HG03520 (cell line): Measurements from ENCODE around the gene KNL1.
"Not testable (repeated sequence)": the region's sequence is repeated elsewhere in the genome, so short reads cannot be mapped to it uniquely, and the experiment has no call there.

ENCODE experiments used
- ATAC-seq: cut with Tn5 transposase; IDR thresholded peaks from one replicate; pipeline ENCODE4 v1.9.1; 2021; ENCODE audit warnings: mild to moderate bottlenecking, moderate library complexity; ENCODE audit not compliant: unreplicated experiment

Gene KNL1

DNA sequence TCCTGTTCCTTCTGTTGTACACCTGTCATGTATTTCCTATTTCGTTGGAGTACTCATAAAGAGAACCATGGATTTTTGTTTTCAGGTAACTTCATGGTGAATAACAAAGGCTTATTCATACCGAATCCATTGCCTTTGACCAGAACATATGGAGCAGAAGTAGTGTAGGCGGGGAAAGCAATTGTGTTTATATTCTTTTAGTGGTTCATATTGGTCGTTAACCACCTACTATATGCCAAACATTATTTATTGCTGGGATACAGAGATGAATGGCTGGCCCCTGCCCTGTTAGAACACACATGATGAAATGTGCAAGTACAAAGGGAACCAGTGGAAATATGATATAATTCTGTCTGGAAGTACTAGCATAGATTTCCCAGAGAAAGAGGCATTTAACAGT is 15.2 kb upstream of the KNL1 start:
- ATAC-seq, result no peak

DNA sequence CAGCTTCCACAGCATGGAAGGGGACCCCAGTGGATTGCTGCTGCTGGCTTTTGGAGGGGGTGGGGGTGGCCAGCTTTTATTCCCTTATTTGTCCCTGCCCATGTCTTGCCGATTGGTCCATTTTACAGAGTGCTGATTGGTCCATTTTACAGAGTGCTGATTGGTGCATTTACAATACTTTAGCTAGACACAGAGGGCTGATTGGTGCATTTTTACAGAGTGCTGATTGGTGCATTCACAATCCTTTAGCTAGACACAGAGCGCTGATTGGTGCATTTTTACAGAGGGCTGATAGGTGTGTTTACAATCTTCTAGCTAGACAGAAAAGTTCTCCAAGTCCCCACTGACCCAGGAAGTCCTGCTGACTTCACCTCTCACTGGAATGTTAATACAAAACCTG is 12.3 kb upstream of the KNL1 start:
- ATAC-seq, result not testable (repeated sequence)

DNA sequence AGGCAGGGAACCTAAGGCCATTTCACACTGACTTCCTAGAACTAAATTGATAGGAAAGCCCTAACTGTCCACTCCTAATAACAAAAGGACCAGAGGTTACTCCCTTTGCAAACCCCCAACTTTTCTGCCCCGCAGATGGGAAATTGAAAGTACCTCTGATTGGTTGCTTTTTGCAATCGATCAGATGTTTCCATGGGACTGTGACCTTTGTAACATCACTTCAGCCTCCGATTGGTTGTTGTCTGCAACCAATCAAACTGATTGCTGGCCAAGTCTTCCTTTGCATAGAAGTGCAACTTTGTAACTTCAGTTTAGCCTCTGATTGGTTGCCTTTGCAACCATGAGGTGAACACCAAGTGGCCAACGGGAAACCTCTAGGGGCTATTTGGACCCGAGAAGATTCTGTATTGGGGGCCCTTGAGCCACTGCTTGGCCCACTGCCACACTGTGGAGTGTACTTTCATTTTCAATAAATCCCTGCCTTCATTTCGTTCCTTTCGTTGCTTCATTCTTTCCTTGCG is 11.3 kb upstream of the KNL1 start:
- no peak for ATAC-seq

DNA sequence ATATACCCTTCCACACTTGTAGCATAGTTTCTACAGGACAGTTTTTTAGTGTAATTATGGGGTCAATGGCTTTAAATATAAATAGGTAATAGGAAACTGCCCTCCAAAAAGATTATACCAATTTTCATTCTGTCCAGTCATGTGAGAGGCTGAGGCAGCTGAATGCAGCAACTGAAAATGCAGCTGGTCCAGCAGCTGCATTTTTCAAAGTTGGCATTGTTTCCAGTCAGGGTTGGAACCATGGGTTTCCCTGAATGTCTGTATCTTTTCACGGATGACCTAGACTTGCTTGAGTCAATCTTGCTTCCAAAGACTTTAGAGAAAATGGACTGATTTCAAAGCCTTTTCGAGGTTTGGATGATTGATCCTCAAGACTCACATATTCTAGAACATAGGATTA is 9.9 kb upstream of the KNL1 start:
- ATAC-seq, result no peak

DNA sequence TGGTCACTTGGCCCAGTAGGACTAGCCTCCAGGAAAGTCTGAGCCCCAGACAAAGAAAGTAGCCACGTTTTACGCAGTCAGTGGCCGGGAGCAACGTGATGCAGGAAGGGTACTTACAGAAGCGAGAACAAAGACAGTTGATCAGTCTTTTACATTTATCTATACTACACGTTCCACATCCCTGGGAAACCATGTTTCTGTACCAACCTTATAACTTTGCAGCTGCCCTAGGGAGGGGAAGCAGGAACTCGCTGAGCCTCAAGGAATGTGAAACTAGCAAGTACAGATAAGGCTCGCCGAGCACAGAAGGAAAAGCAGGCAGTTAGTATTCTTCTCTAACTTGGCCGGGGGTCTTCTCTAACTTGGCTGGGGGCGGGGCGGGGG is 3.4 kb upstream of the KNL1 start:
- no peak for ATAC-seq

DNA sequence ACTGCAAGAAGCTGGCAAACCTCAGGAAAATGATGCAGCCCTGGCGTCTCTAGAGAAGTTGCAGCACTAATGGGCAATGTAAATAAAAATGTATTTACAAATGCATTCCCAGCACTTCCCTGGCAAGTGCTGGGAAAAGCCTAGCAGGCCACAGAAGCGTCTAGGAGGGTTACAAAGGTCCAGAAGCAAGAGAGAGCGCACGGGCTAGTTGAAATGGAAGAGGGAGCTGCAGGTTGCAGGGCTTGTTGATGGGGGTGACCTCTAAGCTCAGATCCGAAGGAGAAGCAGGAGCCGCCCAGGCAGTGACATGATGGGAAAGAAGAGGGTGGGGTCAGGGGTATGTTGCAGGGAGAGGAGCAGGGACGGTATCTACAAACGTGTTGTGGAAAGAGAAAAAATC is 2.7 kb upstream of the KNL1 start:
- no peak for ATAC-seq

DNA sequence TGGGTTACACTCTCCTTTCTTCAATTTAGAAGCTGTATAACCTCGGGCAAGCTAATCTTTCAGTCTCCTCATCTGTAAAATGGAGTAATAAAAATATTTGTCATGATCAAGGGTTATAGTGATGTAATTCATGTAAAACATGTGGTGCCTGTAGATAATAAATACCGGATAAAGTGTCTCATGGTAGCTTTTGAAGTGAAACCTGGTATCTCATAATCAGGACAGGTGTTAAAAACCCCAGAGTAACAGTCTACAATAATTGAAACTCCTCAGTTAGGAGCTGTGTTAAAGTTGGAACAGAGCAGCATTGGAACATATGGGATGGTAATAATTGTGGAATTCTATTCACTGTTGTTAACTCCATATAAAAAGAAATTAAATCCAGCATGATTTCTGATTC is 884 bp upstream of the KNL1 start:
- no peak for ATAC-seq

DNA sequence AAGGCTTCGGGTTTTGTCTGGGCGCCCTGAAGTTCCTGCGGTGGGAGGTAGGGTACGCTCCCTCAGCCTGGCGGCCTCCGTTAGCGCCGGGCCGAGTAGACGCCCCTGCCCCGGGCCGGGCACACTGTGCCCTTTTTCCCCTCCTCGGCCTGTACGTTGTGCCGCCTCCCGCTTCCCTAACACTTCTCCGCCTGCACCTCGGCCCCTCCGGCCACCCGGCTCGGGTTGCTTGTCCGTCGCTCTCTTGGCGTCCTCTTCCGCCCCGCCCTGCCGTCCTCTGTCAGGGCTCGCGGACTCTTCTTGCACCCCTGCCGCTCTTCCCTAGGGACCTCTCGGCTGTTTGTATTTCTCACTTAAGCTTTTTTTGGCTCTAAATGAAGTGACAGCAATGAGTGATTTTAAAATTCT is 384 bp downstream of the KNL1 start:
- ATAC-seq, result peak; percentile 29

DNA sequence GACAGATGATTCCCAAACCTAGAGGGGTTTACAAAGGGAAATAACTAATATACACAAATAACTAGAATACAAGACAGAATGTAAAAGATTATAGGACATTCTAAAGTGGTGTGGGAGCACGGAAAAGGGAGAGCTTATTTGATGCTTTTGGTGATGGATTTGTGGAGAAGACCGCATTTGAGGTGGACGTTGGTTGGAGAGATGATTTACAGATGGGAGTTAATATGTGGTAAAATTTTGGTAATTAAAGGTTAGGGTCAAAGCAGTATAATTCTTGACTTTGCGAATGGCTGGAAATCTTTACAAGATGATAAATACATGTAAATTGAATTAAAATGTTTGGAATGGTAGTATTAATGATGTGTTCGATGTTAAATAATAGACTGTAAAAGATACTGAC is 1.2 kb downstream of the KNL1 start:
- ATAC-seq, result no peak

DNA sequence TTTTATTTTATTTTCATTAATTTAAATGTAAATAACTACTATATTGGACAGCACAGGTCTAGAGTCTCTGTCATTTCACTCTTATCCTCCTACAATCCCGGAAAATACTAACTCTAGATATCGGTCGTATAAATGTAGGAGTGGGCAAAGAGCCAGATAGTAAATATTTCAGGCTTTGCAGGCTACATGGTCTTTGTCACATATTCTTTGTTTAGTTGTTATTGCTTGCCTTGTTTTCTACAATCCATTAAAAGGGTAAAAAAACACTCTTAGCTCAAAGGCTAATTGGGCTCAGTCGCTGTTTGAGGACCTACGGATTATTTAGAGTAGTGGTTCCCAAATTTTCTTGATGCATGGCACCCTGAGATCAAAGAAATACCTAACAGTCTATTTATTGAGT is 1.7 kb downstream of the KNL1 start:
- no peak for ATAC-seq

DNA sequence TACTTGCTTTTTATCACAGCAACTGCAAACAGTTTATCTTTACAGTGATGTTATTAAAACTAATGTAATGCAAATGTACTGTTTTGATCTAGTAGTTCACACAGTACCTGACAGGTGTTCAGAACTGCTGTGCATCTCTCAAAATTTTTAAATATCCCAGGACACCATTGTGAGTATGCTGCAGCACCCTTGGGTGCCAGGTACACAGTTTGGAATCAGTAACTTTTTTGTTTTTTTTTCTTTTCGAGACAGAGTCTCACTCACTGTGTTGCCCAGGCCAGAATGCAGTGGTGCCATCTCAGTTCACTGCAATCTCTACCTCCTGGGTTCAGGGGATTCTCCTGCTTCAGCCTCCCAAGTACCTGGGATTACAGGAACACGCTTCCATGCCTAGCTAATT is 3.0 kb downstream of the KNL1 start:
- ATAC-seq, result no peak

DNA sequence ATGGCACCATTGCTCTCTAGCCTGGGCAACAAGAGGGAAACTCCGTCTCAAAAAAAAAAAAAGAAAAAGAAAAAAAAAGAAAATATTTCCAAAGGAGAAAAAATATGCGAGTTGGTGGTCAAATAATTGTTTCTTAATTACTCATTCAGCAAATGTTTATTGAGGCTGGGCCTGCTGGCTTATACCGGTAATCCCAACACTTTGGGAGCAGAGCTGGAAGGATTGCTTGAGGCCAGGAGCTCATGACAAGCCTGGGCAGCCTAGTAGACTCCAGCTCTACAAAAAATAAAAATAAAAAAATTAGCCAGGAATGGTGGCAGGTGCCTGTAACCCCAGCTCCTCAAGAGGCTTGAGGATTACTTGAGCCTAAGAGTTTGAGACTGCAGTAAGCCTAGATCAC is 4.1 kb downstream of the KNL1 start:
- ATAC-seq, result no peak

DNA sequence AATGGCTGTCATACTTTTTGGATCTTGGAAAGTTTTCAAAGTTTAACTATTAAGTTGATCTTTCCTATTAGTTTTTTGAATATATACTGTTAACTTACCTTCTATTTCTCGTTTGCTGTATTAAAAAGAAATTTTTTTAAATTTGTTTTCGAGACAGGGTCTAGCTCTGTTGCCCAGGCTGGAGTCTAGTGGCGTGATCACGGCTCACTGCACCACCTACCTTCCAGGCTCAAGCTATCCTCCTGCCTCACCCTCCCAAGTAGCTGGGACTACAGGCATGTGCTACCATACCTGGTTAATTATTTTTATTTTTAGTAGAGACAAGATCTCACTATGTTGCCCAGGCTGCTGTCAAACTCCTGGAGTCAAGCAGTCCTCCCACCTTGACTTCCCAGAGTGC is 4.6 kb downstream of the KNL1 start:
- ATAC-seq, result no peak

DNA sequence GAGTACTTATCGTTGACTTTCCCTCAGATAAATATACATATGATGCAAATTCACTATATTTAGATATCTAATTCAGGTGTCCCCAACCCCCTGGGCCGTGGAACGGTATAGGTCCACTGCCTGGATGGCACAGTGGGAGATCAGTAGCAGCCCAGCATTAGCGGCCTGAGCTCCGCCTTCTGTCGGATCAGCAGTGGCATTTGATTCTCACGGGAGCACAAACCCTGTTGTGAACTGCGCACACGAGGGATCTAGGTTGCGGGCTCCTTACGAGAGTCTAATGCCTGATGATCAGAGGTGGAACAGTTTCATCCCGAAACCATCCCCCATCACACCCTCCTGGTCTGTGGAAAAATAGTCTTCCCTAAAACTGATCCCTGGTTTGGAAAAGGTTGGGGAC is 6.9 kb downstream of the KNL1 start:
- no peak for ATAC-seq

DNA sequence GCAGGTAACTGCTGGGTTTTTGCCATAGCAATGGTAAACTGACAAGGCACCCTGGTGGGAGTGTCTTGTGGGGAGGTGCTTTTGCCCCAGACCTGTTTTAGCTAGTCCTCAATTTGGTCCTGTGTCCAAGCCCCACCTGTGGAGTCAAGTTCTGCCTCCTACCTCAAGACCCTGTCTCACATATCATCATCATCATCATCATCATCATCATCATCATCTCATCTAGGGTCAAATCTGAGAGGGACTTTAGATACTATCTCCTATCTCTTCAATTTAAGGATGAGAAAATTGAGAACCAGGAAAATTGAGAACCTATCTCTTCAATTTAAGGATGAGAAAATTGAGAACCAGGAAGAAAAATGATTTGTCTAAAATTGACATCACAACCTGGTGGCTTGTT is 9.9 kb downstream of the KNL1 start:
- ATAC-seq, result no peak

DNA sequence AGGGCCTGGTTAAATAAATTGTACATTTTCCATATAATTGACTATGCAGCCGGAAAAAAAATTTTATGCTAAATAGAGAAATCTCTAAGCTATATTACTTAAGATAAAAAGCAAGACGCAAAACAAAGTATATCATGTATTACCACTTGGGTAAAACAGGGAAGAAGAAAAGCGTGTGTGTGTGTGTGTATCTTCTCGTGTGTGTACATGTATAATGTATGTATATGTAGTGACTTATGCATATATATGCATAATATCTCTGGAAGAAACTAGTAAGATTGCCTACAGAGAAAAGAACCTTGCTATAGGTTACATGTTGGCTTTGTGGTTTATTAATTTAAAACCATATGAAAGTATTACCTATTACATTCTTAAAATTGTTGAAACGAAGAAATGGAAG is 19.0 kb downstream of the KNL1 start:
- no peak for ATAC-seq

DNA sequence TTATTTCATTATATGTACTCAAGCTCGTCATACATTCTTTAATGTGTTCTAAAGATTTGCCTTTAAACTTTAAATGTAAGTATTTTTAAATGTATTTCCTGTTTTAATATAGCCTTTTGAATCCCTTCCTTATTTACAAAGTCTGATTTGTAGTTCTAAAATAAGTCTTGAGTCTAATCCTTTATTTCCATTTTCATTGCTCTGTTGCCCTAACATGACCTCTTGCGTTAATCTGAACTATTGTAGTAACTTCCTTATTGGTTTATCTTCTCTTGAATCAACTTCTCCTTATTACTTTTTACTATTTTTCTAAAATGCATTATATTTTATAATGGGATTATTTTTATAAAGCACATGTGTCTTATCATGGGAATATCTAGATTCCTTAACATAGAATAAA is 24.0 kb downstream of the KNL1 start:
- no peak for ATAC-seq

DNA sequence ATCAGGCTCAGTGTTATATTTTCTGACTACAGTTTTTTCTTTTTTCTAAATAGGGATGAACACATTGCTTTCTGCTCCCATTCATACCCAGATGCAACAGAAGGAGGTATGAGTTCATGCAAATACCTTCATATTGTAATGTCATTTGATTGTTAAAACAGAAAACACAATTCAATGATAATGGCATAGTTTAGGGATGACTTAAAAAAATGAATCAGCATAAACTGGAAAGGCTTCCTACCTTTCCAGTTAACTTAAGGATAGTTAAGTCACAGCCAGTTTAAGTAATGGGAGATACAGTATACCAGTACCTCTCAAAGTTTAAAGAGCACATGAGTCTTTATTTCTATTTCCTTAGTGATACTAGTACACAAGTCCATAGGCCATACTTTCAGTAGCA is 24.9 kb downstream of the KNL1 start:
- no peak for ATAC-seq

DNA sequence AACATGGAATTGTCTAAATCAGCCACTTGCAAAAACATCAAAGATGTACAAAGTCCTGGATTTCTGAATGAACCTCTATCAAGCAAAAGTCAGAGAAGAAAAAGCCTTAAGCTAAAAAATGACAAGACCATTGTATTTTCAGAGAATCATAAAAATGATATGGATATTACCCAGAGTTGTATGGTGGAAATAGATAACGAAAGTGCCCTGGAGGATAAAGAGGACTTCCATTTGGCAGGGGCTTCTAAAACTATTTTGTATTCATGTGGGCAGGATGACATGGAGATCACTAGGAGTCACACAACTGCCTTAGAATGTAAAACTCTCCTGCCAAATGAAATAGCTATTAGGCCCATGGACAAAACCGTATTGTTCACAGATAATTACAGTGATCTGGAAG is 29.3 kb downstream of the KNL1 start:
- no peak for ATAC-seq

DNA sequence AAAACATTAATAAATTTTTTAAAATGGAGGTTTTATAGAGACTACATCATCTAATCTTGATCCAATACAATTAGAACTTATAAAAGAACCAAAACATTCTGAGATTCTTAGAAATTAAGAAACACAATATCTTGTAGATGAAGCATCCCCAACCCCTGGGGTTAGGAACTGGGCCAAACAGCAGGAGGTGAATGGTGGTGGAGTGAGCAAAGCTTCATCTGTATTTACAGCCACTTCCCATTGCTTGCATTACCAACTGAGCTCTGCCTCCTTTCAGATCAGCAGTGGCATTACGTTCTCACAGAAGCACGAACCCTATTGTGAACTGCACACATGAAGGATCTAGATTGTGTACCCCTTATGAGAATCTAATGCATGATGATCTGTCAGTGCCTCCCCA is 36.3 kb downstream of the KNL1 start:
- ATAC-seq, result no peak

DNA sequence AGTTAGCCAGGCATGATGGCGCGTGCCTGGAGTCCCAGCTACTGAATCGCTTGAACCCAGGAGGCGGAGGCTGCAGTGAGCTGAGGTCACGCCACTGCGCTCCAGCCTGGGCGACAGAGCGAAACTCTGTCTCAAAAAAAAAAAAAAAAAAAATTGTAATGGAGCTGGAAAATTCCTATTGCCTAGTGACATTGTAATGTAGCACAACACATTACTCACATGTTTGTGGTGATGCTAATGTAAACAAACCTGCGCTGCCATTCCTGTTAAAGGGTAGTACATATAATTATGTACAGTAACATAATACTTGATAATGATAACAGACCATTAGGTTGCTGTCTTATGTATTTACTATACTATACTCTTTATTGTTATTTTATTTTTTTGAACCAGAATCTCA is 39.1 kb downstream of the KNL1 start:
- no peak for ATAC-seq

DNA sequence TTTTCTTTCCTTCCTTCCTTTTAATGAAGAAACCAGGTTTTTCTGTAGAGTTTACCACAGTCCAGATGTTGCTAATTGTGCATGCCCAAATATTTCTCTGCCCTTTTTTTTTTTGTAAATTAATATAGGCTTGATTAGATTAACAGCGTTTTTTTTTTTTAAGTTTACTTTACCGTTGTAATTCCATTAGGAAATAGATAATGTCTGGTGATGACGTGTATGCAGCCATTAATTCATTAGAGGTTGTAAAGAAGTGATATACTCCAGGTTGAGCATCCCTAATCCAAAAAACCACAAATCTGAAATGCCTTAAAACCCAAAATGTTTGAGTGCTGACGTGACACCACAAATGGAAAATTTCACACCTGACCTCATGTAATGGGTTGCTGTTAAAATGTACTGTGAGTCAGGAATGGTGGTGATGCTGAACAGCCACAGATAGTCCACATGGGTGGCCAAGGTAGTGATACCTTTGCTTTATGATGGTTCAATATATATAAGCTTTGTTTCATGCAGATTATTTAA is 43.2 kb downstream of the KNL1 start:
- ATAC-seq, result no peak

DNA sequence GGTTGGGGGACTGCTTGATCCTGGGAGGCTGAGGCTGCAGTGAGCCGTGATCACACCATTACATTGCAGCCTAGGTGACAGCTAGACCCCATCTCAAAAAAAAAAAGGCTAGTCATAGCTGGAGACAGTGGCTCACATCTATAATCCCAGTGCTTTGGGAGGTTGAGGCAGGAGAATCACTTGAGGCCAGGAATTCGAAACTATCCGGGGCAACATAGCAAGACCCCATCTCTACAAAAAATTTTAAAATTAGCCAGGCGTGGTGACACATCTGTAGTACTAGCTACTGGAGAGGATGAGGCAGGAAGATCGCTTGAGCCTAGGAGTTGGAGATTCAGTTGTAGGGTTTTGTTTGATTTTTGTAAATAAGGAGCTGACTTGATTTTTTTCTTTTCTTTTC is 45.6 kb downstream of the KNL1 start:
- ATAC-seq, result no peak

DNA sequence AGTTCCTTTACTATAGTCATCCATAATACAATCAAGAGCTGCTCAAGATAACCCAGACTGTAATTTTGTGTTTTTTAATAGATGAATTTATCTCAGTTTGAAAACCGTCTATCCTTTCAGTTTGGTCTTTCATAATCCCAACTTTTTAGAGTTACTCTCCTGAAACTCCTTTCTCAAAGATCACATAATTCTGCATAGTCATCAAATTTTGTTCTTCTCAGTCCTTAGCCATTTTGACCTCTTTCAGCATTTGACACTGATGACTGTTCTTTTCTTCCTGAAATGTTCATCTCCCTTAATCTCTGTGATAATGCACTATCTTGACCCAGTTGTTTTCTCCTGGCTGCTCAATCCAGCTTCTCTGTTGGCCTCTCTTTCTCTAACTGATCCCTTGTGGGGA is 53.5 kb downstream of the KNL1 start:
- no peak for ATAC-seq
